Left ventricle myocardium inferior (tissue), 1 donor: ENCODE data around the gene HSD17B4. TPM values are rescaled to one million over a fixed set of nuclear protein-coding genes. Genes with fewer than 3 reads are reported as not detected.
"Not testable (repeated sequence)": the region's sequence is repeated elsewhere in the genome, so short reads cannot be mapped to it uniquely, and the experiment has no call there.

Source experiments
- DNase-seq: peaks from one replicate; pipeline ENCODE4 v3.0.0-alpha.2; 2020
- H3K27ac ChIP-seq: fragments of 200-600 bp; replicated peaks from 2 replicates; pipeline ENCODE4 v1.8.0; 2021
- H3K27me3 ChIP-seq: fragments of 200-600 bp; 2 replicates; pipeline ENCODE4 v1.8.0; 2021; ENCODE audit warnings: low read depth
- H3K36me3 ChIP-seq: fragments of 200-600 bp; 2 replicates; pipeline ENCODE4 v1.8.0; 2021
- H3K4me1 ChIP-seq: fragments of 200-600 bp; 2 replicates; pipeline ENCODE4 v1.8.0; 2021
- H3K4me3 ChIP-seq: fragments of 200-600 bp; 2 replicates; pipeline ENCODE4 v1.8.0; 2021; ENCODE audit warnings: mild to moderate bottlenecking, moderate library complexity
- H3K9me3 ChIP-seq: fragments of 200-600 bp; replicated peaks from 2 replicates; pipeline ENCODE4 v1.8.0; 2021
- CTCF ChIP-seq: fragments of 200-600 bp; IDR thresholded peaks from 2 replicates; pipeline ENCODE4 v1.8.0; 2021; ENCODE audit warnings: antibody characterized with exemption, mild to moderate bottlenecking, borderline replicate concordance
- intact Hi-C: fragments of 100-400 bp; cut with micrococcal nuclease; formaldehyde crosslinking; loops from one replicate; pipeline ENCODE4 v1.11.0; 2022
- total RNA-seq: library from RNA; stranded (reverse); fragmentation: NEBNext Ultra II Directional; extraction: Animal tissue kit (Norgen Biotek cat#: 25700); gene quantifications from one replicate; pipeline ENCODE4 v1.2.1, GENCODE V29; 2021
- donor health status: DM: no; HTN: yes; CAD: no; lungs with severe emphysema.

The HSD17B4 gene
- total RNA-seq, 1 donor from 2014 or later: 236 TPM

GRCh38 chr5:119417891-119418605, 34.2 kb upstream of the HSD17B4 start:
- H3K9me3 ChIP-seq: no peaks in the 10 kb centered on the region
- no peaks in the 10 kb centered on the region for H3K27me3 ChIP-seq
- no peak for DNase-seq
- H3K27ac ChIP-seq: no peak overlapping the region
- H3K36me3 ChIP-seq: no peaks in the 10 kb centered on the region
- H3K4me3 ChIP-seq: no peak overlapping the region
- TF ChIP-seq CTCF: no peak
- intact Hi-C loops: loop anchor here (10.0 kb wide), 1 partner anchor 133 kb away; no protein-coding TSS in a partner anchor
- H3K4me1 ChIP-seq: no peaks in the 10 kb centered on the region

GRCh38 chr5:119418606-119419100, 33.6 kb upstream of the HSD17B4 start:
- no peak for DNase-seq
- Histone ChIP-seq H3K36me3 (no peaks in the 10 kb centered on the region), H3K27ac (no peak overlapping the region), H3K4me1 (no peaks in the 10 kb centered on the region), H3K4me3 (no peak overlapping the region), H3K9me3 (no peaks in the 10 kb centered on the region), H3K27me3 (no peaks in the 10 kb centered on the region)
- intact Hi-C loops: loop anchor here (10.0 kb wide), 1 partner anchor 134 kb away; no protein-coding TSS in a partner anchor
- no peak for TF ChIP-seq CTCF

- Histone ChIP-seq H3K4me1 (no peaks in the 10 kb centered on the region), H3K27ac (no peak overlapping the region)
Observed at GRCh38 chr5:119420169-119420568, 32.1 kb upstream of the HSD17B4 start.

DNA sequence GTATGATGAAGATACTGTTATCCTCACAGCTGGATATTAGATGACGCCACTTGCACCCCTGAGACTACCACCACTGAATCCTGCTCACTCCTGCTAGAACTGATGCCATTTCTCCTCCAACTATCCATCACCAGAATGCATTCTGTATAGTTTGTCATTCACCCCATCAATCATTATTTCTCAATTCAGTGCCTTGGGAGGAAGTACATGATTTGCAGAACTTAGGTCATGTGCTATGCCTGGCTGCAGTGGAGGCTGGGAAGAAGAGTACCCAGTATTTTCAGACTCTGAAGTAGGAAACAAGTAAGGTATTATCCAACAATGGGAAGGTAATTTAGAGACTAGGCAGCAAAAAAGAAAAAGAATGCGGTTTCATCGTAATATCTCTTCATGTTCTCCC, 26.2 kb upstream of the HSD17B4 start:
- H3K9me3 ChIP-seq: no peaks in the 10 kb centered on the region
- no peak for DNase-seq
- H3K27ac ChIP-seq: no peak overlapping the region
- no peaks in the 10 kb centered on the region for H3K36me3 ChIP-seq
- H3K27me3 ChIP-seq: no peaks in the 10 kb centered on the region
- intact Hi-C loops: no loop called here
- no peaks in the 10 kb centered on the region for H3K4me1 ChIP-seq
- no peak for TF ChIP-seq CTCF
- H3K4me3 ChIP-seq: no peak overlapping the region

More at GRCh38 chr5:119420169-119420568, 32.1 kb upstream of the HSD17B4 start:
- Histone ChIP-seq H3K4me3 (no peak overlapping the region), H3K36me3 (no peaks in the 10 kb centered on the region), H3K27me3 (no peaks in the 10 kb centered on the region), H3K9me3 (no peaks in the 10 kb centered on the region)
- intact Hi-C loops: no loop called here
- no peak for TF ChIP-seq CTCF
- no peak for DNase-seq

DNA sequence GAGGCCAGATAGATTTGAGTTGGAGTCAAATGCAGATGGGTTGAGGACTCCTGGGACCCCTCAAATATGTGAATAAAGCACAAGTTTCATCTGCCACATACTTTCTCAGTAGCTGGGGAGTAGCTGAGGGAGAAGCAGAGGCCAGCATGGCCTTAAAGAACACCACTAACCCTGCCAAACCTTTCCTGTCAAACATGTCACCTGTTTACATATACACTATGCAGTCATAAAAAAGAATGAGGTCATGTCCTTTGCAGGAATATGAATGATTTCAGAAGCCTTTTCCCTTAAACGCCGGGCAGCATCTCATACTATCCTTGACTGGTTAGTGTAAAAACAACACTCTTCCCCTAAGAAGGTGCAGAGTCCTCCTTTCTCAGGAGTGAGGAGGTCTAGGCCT, 25.2 kb upstream of the HSD17B4 start:
- peaks cover 8% of the 10 kb centered on the region for H3K9me3 ChIP-seq
- H3K27me3 ChIP-seq: no peaks in the 10 kb centered on the region
- intact Hi-C loops: no loop called here
- no peak overlapping the region for H3K27ac ChIP-seq
- no peak overlapping the region for H3K4me3 ChIP-seq
- DNase-seq: no peak
- no peaks in the 10 kb centered on the region for H3K36me3 ChIP-seq
- no peaks in the 10 kb centered on the region for H3K4me1 ChIP-seq
- no peak for TF ChIP-seq CTCF

GRCh38 chr5:119427596-119427995, 24.7 kb upstream of the HSD17B4 start:
- H3K27ac ChIP-seq, H3K4me3 ChIP-seq, H3K4me1 ChIP-seq, DNase-seq, H3K36me3 ChIP-seq, H3K27me3 ChIP-seq, intact Hi-C loops: not testable (repeated sequence)
- peaks cover 14% of the 10 kb centered on the region for H3K9me3 ChIP-seq

DNA sequence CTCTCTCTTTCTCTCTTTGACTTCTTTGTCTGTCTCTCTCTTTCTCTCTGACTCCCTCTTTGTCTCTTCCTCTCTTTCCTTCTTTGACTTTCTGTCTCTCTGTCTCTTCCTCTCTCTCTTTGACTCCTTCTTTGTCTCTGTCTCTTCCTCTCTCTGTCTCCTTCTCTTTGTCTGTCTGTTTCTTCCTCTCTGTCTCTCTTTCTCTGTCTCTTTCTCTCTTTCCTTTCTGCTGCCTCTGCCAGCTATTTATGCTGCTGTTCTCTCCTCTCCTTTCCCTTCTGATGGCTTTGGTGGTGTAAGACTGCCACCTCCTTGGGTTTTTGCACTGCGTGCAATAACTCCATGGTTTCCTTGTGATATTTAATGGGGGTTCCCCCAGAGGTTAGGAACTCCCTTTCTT, 24.1 kb upstream of the HSD17B4 start:
- DNase-seq, intact Hi-C loops, H3K36me3 ChIP-seq, H3K27me3 ChIP-seq, H3K27ac ChIP-seq, H3K4me1 ChIP-seq, H3K4me3 ChIP-seq: not testable (repeated sequence)
- peaks cover 19% of the 10 kb centered on the region for H3K9me3 ChIP-seq

DNA sequence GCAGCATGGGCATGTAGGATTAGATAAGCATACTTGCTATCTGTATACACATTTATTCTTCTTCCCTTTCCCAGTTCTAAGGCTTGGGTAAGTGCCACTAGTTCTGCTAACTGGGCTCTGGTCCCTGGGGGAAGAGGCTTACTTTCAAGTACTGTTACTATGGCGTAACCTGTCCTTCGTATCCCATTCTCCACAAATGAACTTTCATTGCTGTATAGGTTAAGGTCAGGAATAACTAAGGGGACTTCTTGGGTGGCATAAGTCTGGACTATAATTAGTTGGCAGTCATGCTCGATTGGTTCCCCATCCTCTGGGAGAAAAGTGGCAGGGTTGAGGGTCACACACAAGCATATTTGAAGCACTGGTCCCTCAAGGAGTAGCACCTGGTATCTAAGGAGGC, 23.7 kb upstream of the HSD17B4 start:
- peaks cover 20% of the 10 kb centered on the region for H3K9me3 ChIP-seq
- H3K4me3 ChIP-seq, H3K27ac ChIP-seq, H3K36me3 ChIP-seq, H3K27me3 ChIP-seq, DNase-seq, H3K4me1 ChIP-seq, intact Hi-C loops: not testable (repeated sequence)
